Naive thymus-derived CD4-positive, alpha-beta T cell (primary cell): ENCODE measurements around the gene BUD23. TPM values are rescaled to one million over a fixed set of nuclear protein-coding genes. Genes with fewer than 3 reads are reported as not detected.

ENCODE experiments used
- microRNA-seq: library from miRNA; unstranded; fragments of <30 nt; microRNA quantifications from one replicate; pipeline ENCODE4 v1.2.0, GENCODE V29; 2022; ENCODE audit warnings: borderline microRNAs expressed
- polyA plus RNA-seq, 2 donors: library from polyadenylated mRNA; unstranded; fragments of 300-500 nt; fragmentation: Illumina TruSeq; gene quantifications; one replicate each; pipeline ENCODE4 v1.2.3, GENCODE V29; 2021
- total RNA-seq, 6 experiments: library from RNA in 5 of 6; stranded (reverse) in 5 of 6; gene quantifications; 1 replicate in 5 of 6; 2 replicates in 1 of 6; pipeline ENCODE4 v1.2.3 and lab custom pipeline; 2021 to 2026

BUD23 gene
- total and polyA plus RNA-seq, 7 experiments from 2014 or later: 50.5 to 156 (median 104) TPM

Small RNA genes within 50 kb of the gene (microRNA-seq; reads per million reads assigned to microRNA genes)
- not detected for gene MIR4284

Other genes with a start within 250 kb of the BUD23 start
- under 1 TPM in 3 of 5 experiments, not detected in 2; 0.15 to 0.24 (median 0.22) TPM for gene FZD9, start 249.8 kb upstream of the BUD23 start, total RNA-seq
- gene FZD9, start 249.8 kb upstream of the BUD23 start, polyA plus RNA-seq: under 1 TPM; 0.07 to 0.18 TPM
- 10 to 100 TPM; 44.7 to 90.3 (median 66.7) TPM for gene BAZ1B, start 161.3 kb upstream of the BUD23 start, total RNA-seq
- 10 to 100 TPM; 14.7 to 32.5 TPM for gene BAZ1B, start 161.3 kb upstream of the BUD23 start, polyA plus RNA-seq
- 100 to 1,000 TPM in 2 of 5 experiments, 10 to 100 TPM in 3; 57.3 to 118 (median 78.6) TPM for gene BCL7B, start 125.9 kb upstream of the BUD23 start, total RNA-seq
- 10 to 100 TPM; 80.5 to 89.1 TPM for gene BCL7B, start 125.9 kb upstream of the BUD23 start, polyA plus RNA-seq
- gene TBL2, start 105.0 kb upstream of the BUD23 start, total RNA-seq: 10 to 100 TPM; 19.2 to 40.9 (median 32.8) TPM
- gene TBL2, start 105.0 kb upstream of the BUD23 start, polyA plus RNA-seq: 10 to 100 TPM; 21.3 to 29.0 TPM
- gene MLXIPL, start 59.1 kb upstream of the BUD23 start, total RNA-seq: not detected
- not detected for gene MLXIPL, start 59.1 kb upstream of the BUD23 start, polyA plus RNA-seq
- under 1 TPM in 3 of 5 experiments, not detected in 2; 0.22 to 0.85 (median 0.44) TPM for gene VPS37D, start 15.8 kb upstream of the BUD23 start, total RNA-seq
- gene VPS37D, start 15.8 kb upstream of the BUD23 start, polyA plus RNA-seq: not detected
- gene DNAJC30, start 144 bp upstream of the BUD23 start, total RNA-seq: 10 to 100 TPM in 4 of 5 experiments, 1 to 10 TPM in 1; 9.5 to 22.4 (median 13.4) TPM
- 10 to 100 TPM; 11.8 to 12.9 TPM for gene DNAJC30, start 144 bp upstream of the BUD23 start, polyA plus RNA-seq
- 10 to 100 TPM in 3 of 5 experiments, 1 to 10 TPM in 2; 9.6 to 13.4 (median 10.5) TPM for gene STX1A, start 36.1 kb downstream of the BUD23 start, total RNA-seq
- 1 to 10 TPM; 1.2 to 3.2 TPM for gene STX1A, start 36.1 kb downstream of the BUD23 start, polyA plus RNA-seq
- gene ABHD11, start 55.2 kb downstream of the BUD23 start, total RNA-seq: 10 to 100 TPM; 12.3 to 22.7 (median 17.2) TPM
- gene ABHD11, start 55.2 kb downstream of the BUD23 start, polyA plus RNA-seq: 10 to 100 TPM; 10.2 to 15.9 TPM
- not detected for gene CLDN3, start 86.7 kb downstream of the BUD23 start, total RNA-seq
- gene CLDN3, start 86.7 kb downstream of the BUD23 start, polyA plus RNA-seq: not detected
- under 1 TPM in 1 of 5 experiments, not detected in 4; 0.24 TPM for gene CLDN4, start 147.4 kb downstream of the BUD23 start, total RNA-seq
- under 1 TPM; 0.14 to 0.16 TPM for gene CLDN4, start 147.4 kb downstream of the BUD23 start, polyA plus RNA-seq
- gene METTL27, start 158.9 kb downstream of the BUD23 start, total RNA-seq: 1 to 10 TPM; 1.8 to 7.4 (median 3.3) TPM
- gene METTL27, start 158.9 kb downstream of the BUD23 start, polyA plus RNA-seq: 1 to 10 TPM; 1.5 to 2.0 TPM
- gene TMEM270, start 177.6 kb downstream of the BUD23 start, total RNA-seq: not detected
- gene TMEM270, start 177.6 kb downstream of the BUD23 start, polyA plus RNA-seq: not detected